ENCODE results near the gene MON2. TPM values are rescaled to one million over a fixed set of nuclear protein-coding genes. Genes with fewer than 3 reads are reported as not detected.
"Not testable (repeated sequence)": the region's sequence is repeated elsewhere in the genome, so short reads cannot be mapped to it uniquely, and the experiment has no call there.

The MON2 gene
- total and polyA plus RNA-seq, 2 of the 13 experiments (the other 11 are each of a cell fraction or from before 2014, with no cell fraction given): 10.5 to 24.8 TPM

- TF ChIP-seq ZNF614 (CRISPR knock-in tag; IDR thresholded peaks at IDR 0.05; ENCODE audit: borderline replicate concordance) (no peak), NR0B2 (CRISPR knock-in tag; IDR thresholded peaks at IDR 0.05) (no peak), ZNF296 (CRISPR knock-in tag; conservative IDR thresholded peaks at IDR 0.05) (no peak), MZF1 (CRISPR knock-in tag; IDR thresholded peaks at IDR 0.05; ENCODE audit: borderline replicate concordance) (no peak), ZNF704 (CRISPR knock-in tag; IDR thresholded peaks at IDR 0.05; ENCODE audit: borderline replicate concordance) (no peak)
Measured at GRCh38 chr12:62552906-62553556, 86.4 kb downstream of the MON2 start (continued).

GRCh38 chr12:62559366-62559765, 92.7 kb downstream of the MON2 start:
- H3K27me3 ChIP-seq (ENCODE audit: control insufficient read depth in 1 of 2, insufficient read depth in 2 of 2, low read length in 2 of 2); H3K4me2 ChIP-seq (ENCODE audit: low read depth, low read length); H3K27ac ChIP-seq (ENCODE audit: extremely low read length, insufficient read depth, low read length); H3K9me3 ChIP-seq (ENCODE audit: low read length); H3K4me1 ChIP-seq (ENCODE audit: insufficient read depth, low read length); in situ Hi-C loops (cut with HindIII; ENCODE audit: extremely low pct_ligation_motif_present, low pct_unique_long_range_greater_than_20kb); H3K9ac ChIP-seq (ENCODE audit: insufficient read depth, low read depth, low read length); H4K20me1 ChIP-seq (ENCODE audit: insufficient read depth, low read length); H3K4me3 ChIP-seq (replicated peaks in 1 of 3; ENCODE audit: insufficient read depth in 1 of 3, low read depth in 2 of 3, low read length in 3 of 3); H3K79me2 ChIP-seq (ENCODE audit: insufficient read depth, low read length); CTCF ChIA-PET (ENCODE audit: low intra/inter-chr PET ratio, low total read pairs); DNase-seq (ENCODE audit: low spot score); ATAC-seq; POLR2A ChIA-PET; intact Hi-C loops (cut with micrococcal nuclease; ENCODE audit: unreplicated experiment); BruUV-seq (replicated peaks); H2AFZ ChIP-seq (ENCODE audit: low read length); FAIRE-seq: not testable (repeated sequence)
- TF ChIP-seq ZNF121 (CRISPR knock-in tag; IDR thresholded peaks at IDR 0.05): peak; percentile 69; the same call in 1 of the 2 replicates
- H3K36me3 ChIP-seq (replicated peaks in 1 of 2; ENCODE audit: control insufficient read depth in 1 of 2, insufficient read depth in 2 of 2, low read length in 2 of 2): peaks cover 0 to 24% of the 10 kb centered on the region in 2 experiments; a peak in 3 of 5 replicates
- 92% methylated on average over 1 of the region's 1 CpG for WGBS (ENCODE audit: low lambda C conversion rate)
